Stimulated activated CD8-positive, alpha-beta memory T cell treated with anti-CD3 and anti-CD28 coated beads, Interleukin-7, amount 100 ng/mL, for 1 hour (primary cell): Measurements from ENCODE around the gene ZNF438.
"Not testable (repeated sequence)": the region's sequence is repeated elsewhere in the genome, so short reads cannot be mapped to it uniquely, and the experiment has no call there.

Experiments used
- DNase-seq, 2 donors: peaks; one replicate each; pipeline ENCODE4 v3.0.0-alpha.2; 2020; ENCODE audit warnings: low read depth in 2 of 2

ZNF438 gene

DNA sequence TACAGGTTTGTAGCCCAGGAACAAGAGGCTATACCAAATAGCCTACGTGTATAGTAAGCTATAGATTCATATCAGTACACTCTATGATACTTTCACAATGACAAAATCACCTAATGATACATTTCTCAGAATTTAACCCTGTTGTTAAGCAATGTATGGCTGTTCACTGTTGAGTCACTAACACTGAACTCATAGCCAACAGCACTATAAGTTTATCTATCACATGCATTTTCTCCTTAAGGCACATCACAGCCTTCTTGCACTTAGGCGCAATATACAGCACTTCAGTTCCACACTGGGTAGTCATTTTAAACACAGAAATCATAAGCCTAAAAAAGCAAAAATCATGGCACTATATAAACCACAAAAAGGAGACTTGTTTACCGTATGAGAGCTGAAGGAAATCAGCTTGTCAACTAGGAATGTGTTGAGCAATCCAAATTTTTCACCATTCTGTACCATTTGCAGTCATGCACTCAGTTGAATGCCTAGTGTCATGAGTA lies 45.6 kb downstream of the ZNF438 start:
- DNase-seq = no peak

DNA sequence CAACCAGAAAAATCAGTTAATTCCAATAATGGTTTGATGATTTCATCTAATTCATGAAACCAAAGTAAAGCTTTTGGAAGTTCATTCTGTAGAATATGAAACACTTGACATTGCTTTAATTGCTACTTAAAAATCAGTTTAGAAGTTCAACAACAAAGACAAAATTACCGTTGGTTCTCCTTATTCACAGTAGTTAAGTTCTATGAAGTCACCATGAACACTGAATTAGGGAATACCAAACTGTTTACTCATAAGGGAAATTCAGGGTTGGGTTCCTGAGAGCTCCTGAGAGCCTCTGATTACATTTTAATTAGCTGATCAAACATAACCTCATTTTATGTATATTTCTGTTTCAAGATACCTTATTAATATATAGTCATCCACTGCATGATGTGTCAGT lies 46.2 kb downstream of the ZNF438 start:
- DNase-seq = no peak

DNA sequence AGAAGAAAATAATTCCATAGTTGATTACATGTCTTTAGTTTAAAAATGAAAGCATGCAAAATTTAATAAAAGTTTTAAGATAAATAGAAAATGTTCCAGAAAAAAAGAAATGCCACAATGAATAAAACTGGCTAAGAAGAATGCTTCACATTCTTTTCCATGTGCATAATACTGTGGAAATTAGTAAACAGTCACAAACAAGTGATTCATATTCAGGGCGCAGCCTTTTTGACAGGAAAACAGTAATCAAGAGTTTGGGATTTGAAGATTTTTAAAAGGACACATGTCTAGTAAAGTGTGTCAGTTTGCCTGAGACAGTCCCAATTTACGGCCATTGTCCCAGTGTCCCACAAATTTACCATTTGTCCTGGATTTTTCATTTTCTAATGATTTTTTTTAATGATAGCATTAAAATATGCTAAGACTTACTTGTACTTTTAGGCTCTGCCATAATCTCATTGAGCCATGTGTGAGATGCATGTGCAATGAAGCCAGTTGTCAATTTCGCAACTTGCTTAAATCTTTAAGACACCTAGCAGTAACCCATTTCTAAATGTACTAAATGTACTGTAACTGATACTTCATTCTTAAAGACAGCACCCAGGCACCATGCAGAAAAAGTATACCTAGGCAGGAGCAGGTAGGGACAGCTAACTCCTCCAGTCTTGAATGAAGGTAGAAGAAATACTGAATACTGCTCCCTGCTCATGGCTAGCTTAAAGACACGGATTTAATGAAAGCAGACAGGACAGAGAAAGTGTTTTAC lies 46.9 kb downstream of the ZNF438 start:
- no peak for DNase-seq

DNA sequence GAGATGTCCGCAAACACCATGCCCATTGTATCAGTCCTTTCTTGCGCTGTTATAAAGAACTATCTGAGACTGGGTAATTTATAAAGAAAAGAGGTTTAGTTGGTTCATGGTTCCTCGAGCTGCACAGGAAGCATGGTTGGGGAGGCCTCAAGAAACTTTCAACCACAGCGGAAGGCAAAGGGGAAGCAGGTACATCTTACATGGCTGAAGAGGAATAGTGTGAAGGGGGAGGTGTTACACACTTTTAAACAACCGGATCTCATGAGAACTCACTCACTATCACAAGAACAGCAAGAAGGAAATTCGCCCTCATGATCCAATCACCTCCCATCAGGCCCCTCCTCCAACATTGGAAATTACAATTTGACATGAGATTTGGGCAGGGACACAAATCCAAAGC lies 48.5 kb downstream of the ZNF438 start:
- DNase-seq = not testable (repeated sequence)

DNA sequence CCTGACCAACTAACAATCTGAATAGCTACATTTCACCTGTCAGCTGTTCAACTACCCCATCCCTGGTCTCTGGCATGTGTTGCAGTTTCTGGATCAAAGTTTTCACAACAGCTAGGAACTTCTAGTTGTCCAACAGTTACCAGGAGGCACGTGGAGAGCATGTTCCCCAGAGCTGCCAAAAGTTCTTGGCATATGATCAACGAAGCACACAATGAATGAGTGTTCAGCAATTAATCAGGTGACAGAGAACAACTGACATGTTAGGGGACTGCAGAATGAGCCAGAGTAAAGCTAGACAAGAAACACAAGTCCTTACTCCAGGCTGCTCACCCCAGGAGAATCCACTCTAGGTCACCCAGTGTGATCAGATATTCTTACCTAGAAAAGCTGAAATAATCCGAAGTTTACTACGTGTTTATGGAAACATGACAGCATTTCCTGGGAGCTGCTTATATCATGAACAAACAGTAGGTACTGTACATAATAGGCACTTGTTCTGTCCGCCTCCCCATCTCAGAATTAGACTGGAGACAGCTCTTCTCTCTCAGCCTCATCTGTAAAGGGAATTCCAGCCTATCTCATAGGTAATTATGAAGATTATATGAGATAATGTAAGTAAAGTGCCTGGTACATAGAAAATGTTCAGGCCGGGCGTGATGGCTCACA lies 50.6 kb downstream of the ZNF438 start:
- DNase-seq = no peak

DNA sequence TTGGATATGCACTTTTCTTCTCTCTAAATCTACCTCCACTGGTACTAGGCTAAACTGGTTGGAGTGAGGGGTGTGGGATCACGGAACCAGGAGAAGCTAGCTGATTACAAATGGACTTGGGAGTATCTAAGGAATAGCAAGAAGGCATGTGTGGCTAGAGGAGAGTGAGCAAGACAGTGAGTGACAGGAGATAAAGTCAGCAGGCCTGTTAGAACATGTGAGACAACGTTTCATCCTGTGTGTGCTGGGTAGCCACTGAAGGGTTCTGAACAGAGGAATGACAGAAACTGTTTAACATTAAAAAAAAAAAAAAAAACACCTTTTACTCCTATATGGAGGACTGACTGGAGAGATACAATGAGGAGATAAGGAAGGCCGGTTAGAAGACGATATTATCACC lies 51.7 kb downstream of the ZNF438 start:
- no peak for DNase-seq

DNA sequence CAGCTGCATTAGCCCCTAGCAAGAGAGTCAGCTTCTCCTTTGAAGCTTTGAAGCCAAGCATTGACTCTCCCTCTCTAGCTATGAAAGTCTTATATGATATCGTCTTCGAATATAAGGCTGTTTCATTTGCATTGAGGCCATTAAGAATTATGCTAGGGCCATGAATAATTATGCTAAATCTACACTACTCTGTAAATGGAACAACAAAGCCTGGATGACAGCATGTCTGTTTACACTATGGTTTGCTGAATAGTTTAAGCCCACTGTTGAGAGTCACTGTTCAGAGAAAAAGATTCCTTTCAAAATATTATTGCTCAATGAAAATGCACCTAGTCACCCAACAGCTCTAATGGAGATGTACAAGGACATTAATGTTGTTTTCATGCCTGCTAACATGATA lies 52.8 kb downstream of the ZNF438 start:
- DNase-seq = no peak

DNA sequence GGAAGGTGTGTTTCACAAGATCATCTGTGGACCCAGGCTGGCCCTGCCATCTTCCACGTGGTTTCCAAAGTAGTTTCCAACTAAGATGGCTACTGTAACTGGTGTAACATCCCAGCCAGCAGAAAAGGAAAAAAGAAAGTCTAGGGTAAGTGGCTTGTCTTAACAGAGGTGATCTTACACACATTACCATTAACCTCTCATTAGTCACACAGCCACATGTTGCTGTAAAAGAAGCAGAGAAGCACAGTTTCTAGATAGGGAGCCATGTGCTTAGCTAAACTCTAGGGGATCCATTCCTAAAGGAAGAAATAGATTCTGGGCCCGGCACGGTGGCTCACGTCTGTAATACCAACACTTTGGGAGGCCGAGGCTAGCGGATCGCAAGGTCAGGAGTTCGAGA lies 54.3 kb downstream of the ZNF438 start:
- no peak for DNase-seq

DNA sequence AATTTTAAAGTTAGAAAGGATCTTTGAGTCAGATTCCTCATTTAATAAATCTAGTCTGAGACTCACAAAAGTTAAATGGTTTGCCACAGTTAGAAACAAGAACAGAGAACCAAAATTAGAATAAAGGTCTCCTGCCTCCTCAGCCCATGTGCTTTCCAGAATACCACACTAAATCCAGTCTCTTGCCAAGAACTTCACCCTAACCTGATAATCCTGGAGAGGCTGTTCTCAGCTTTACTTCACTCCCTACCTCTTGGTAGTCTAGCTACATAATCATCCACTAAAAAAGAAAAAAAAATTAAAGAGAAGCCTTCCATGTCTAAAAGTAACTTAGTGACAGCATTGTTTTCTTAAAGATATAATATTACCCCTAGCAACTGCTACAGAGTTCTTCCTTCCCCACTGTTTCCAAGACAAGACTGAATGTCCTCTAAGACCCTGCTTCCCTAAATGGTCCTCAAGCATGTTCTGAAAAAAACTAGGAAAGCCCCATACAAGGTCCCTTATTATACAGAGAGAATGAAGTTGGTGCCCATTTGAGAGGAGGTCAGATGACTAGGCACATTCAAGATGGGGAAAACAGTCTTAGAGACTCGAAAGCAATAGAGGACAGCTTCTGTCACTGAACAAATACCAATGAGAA lies 56.8 kb downstream of the ZNF438 start:
- no peak for DNase-seq

DNA sequence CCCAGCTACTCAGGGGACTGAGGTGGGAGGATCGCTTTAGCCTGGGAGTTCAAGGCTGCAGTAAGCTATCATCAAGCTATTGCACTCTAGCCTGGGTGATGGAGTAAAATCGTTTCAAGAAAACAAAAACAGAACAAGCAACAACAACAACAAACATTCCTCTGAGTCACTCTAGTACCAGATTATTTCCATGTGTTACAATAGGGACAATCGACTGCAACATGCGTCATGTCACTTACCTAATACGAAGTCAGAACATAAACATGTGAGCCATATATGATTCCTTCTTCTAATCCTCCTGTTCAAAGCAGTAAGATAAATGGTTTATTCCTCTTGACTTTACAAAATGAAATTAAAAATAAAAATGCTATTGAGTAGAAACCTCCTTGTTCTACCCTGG lies 57.3 kb downstream of the ZNF438 start:
- DNase-seq = no peak

DNA sequence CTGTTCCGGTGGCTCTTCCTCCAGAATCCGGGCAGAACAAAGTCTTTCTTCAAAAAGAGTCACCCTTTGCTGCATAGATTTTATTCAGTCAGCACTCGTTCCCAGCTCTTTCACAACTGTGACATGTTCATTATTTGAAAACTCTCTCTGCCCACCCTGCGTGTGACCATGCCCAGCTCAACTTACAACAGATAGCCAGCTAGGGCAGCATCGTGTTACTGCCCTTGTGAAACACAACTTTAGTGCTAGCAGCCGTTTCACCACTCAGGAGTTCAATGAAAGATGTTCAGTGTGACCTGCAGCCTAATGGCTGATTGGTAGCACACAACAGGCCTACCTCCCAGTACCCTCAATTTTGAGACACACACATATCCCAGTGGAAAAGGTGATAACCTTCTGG lies 57.9 kb downstream of the ZNF438 start:
- DNase-seq = no peak

DNA sequence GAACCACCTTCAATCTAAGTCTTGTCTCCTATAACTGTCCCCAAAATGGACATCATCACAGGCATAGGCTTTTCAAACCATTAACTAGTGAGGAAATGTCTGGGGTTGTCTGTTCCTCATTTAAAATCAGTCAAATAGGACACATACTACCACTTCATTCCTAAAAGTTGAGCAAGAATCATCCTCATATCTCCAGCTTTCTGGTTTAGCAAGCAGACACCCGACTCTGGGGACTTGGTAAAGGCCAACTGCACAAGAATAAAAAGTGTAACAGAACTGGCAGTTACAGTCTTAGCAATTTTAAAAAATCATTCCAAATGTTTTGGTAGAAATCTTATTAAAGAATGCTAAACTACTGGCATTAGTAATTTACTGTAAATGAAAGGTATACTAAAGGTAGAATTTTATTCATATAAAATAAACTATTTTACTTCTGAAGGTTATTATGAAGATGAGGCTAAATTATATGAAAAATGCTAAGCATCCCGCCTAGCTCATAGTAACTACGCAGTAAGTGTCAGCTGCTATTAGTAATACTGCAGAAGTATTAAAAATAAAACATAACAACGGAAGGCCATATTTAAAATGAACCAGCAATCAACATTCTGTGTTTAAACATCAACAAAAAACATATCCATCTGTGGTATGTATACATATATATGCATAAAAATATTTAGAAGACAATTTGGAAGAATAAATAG lies 60.8 kb downstream of the ZNF438 start:
- no peak for DNase-seq

DNA sequence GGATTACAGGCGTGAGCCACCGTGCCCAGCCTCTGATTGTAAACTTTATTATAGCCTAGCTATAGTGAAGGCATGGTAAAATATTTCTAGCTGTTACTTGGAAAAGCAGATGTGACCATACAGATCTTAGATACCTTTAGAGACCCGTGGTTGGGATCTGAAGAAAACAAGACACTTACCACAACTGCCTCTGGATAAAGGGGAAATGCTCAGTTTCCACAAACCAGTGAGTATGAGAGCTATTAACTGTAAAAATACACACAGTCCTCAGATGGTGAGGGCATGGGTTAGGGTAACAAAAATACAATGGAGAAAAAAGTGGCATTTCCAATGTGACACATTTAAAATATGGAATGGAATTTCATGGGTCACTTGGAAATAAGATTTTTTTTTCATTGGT lies 63.0 kb downstream of the ZNF438 start:
- no peak for DNase-seq

DNA sequence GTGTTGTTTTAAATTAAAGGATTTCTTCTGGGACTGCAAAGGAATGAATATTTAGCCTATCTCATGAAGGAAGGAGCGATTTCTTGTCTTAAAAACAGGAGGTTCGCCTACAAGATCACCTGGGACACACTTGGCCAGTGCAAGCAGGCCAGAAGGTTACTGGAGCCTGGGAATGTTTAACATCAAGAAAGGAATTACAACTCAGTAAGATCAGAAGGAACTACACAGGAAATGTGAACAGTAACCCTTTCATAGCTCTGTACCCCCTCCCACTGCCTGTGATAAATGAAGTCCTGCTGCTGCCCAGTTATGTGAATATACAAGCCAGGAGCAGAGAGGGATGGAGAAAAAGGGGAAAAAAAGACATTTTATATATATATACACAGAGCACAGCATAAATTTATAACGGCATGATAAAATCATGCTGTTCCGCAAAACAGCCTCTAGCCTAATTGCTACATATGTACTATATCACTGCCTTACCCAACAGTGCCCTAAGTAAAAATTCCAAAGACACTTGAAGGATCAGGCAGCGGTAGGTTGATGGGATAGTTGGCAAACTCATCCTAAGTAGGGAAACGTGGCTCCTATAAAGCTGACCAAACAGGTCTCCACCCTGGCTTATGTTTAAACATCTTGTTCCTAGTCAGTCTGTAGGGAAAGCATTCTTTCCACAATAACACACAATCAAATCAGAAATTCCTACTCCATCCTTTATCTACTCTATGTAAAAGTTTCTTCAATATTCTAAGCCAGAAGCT lies 63.8 kb downstream of the ZNF438 start:
- DNase-seq = no peak

DNA sequence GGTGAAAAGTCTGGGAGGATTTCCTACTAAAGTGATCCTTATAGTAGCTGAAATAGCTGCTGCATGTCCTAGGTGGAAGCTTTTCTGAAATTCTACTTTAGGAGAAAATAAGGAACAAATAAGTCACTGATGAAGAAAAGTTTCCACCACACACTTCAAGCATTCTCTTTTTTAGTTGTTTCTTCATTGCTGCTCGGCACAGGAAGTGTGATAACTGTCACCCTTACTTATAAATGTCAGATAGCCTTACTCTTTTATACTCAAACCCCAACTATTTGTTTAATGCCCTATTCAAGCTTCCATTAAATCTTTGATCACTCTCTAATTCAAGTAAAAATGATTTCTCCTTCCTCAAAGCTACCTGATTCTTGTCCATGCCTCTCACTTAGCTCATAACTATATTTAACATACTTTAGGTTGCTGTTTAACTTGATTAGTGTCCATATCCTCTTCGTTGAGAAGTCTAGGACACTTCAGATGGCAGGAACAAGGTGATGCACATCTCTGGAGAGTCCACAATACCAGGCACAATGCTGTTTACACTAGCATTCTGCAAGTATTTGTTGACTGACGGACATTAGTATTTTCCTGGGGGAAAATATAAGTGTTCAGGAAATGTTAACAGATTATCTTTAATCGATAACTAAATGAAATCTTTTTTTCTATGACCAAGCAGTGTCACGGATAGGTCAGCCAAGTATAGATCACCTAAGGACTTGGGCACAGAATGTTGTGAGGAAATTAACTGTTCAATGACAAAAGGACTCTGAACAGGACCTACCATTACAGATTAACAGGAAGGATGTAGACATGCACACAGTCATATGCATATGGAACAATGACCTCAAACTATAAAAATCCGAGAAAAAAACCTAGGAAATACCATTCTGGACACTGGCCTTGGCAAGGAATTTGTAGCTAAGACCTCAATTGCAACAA lies 67.4 kb downstream of the ZNF438 start:
- no peak for DNase-seq

DNA sequence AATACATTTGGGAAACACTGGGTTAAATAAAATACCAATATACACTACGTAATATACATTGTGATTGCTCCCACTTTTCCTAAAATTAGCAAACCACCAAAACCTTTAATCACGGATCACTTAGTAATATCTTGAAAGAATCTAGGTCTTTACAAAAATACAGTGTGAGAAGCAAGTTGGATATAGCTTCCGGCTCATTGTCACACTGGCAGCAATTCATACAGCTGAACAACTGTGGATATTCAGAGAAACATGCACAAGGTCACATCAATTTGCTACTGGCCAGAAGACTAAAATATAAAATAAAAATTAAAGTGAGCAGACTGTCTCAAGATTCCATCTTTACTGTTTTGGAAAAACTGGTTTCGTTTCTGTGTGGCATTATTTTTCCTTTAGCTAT lies 69.1 kb downstream of the ZNF438 start:
- no peak for DNase-seq

DNA sequence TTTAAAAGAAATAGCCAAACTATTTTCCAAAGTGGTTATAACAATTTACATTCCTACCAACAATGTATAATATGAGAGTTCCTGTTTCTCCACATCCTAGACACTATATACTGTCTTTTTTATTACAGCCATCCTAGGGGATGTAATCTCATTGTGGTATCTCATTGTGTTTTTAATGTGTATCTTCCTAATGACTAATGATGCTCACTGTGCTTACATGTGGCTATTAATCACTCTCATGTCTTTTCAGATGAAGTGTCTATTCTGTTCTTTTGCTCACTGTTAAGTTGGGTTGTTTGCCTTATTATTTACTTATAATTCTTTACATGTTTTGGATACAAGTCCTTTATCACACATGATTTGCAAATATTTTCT lies 71.8 kb downstream of the ZNF438 start:
- DNase-seq = no peak

DNA sequence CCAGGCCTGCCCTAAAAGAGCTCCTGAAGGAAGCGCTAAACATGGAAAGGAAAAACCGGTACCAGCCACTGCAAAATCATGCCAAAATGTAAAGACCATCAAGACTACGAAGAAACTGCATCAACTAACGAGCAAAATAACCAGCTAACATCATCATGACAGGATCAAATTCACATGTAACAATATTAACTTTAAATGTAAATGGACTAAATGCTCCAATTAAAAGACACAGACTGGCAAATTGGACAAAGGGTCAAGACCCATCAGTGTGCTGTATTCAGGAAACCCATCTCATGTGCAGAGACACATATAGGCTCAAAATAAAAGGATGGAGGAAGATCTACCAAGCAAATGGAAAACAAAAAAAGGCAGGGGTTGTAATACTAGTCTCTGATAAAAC lies 82.4 kb downstream of the ZNF438 start:
- DNase-seq = not testable (repeated sequence)

DNA sequence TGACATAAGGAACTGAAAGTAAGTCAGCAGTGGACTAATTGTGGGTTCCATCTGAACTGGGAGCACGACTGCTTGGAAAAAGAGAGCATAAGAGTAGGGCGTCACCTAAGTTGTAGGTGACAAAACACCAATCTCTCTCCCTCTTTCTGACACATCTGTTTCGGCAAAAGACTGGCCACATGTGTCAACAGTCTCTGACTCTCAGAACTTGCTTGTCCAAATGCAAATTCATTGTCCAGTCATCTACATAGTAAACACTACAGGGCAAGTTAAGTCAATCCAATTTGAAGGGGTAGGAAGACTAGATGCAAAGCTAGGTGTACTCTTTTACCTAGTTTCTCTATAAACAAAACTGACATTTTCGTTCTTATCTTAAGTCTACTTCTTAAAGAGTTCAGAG lies 87.7 kb downstream of the ZNF438 start:
- DNase-seq = no peak

DNA sequence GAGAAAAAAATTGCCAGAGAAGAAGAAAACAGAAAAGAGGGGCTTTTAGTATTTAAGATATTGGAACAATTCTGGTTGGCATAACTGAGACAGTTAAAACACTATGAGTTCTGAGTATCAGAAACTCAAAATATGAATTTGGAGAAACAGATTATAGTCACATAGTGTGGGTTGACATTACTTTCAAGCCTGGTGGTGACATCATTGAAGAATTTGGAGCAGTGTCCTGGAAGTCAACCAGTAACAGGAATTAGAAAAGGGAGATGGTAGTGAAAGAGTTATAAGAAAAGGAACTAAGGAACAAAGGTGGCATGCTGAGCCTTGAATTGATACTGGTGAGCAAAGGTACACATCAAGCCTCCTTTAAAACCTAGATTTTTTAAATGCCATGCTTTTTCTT lies 88.2 kb downstream of the ZNF438 start:
- no peak for DNase-seq

DNA sequence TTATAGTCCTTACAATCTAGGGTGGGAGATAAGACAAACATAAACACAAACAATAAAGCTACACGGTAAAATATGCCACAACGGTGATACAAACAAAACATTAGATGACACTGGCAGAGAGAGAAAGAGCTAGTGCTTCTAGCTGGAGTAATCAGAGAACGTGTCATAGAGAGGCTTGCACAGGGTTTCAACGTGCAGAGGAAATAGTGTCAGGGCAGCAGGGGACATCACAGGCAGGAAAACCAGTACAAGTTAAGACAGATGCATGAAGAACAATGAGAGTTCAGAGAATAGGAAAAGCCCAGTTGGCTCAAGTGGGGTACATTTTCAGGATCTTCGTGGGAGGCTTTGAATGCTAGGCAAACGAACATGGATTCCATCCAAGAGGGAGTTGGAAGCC lies 91.4 kb downstream of the ZNF438 start:
- no peak for DNase-seq
